ENCODE results near the gene RADIL.

RADIL gene

DNA sequence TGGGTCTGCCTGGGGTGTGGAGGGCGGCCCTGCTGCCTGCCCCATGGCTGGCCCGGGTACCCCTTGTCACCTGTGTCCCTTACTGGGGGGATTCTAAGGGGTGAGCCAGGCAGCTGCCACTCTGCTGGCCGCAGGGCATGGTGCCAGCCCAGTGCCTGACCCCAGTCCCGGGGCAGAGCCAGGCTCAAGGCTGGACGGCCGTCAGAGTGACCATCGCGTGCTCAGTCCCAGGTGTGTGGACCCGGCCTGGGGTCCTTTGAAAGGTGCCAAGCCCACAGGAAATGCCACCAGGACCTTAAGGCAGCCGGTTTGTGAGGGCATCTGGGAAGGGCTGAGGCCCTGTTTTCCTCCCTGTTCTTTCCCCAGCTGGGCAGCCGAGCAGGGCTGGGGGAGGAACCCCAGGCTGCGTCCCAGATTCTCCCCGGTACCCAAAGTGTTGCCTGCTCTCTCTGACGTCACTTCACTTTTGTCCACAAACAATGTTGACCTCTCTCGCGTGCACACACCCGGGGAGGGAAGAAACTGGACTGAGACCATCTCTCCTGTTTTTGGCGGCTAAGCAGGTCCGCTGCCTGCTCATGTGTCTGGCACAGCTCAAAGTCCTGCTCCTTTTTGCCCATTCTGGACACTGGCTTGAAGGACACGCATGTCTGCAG lies 59.3 kb downstream of the RADIL start:
- TF ChIP-seq REST (IDR thresholded peaks at IDR 0.05; ENCODE audit: insufficient read depth in 1 of 2, low read depth in 2 of 2, low read length in 2 of 2) (no peak), TAF1 (IDR thresholded peaks at IDR 0.05; ENCODE audit: borderline replicate concordance, insufficient read depth, low read length) (no peak), FOXP2 (optimal IDR thresholded peaks at IDR 0.05; ENCODE audit: borderline replicate concordance, extremely low read depth, extremely low read length, insufficient read depth) (no peak), POLR2AphosphoS5 (IDR thresholded peaks at IDR 0.05; ENCODE audit: low read depth, low read length) (no peak), SIN3A (IDR thresholded peaks at IDR 0.05; ENCODE audit: borderline replicate concordance, insufficient read depth, low read length) (no peak)

- TF ChIP-seq REST (IDR thresholded peaks at IDR 0.05; ENCODE audit: insufficient read depth in 1 of 2, low read depth in 2 of 2, low read length in 2 of 2) (no peak), FOXP2 (optimal IDR thresholded peaks at IDR 0.05; ENCODE audit: borderline replicate concordance, extremely low read depth, extremely low read length, insufficient read depth) (no peak), POLR2AphosphoS5 (IDR thresholded peaks at IDR 0.05; ENCODE audit: low read depth, low read length) (no peak)
Observed at GRCh38 chr7:4823441-4824119, 59.9 kb downstream of the RADIL start.

DNA sequence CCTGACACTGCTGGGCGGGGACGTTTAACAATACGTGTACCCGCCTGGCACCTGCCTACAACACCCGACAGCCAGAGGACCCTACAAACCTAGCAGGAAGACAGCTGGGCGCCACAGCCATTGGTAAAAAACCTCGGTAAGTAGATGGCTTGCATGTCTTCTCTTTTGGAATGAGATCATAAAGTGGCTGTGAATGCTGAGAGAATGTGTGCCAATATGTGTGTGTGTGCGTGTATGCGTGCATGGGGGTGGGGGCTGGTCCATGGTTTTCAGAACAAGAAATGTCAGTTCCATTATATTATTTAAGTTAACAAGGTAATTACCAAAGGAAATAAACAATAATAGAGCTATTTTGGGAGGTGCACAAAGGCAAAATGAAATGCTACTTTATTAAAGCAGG lies 60.8 kb downstream of the RADIL start:
- TF ChIP-seq POLR2AphosphoS5 (IDR thresholded peaks at IDR 0.05; ENCODE audit: low read depth, low read length) (no peak), TAF1 (IDR thresholded peaks at IDR 0.05; ENCODE audit: borderline replicate concordance, insufficient read depth, low read length) (no peak), SIN3A (IDR thresholded peaks at IDR 0.05; ENCODE audit: borderline replicate concordance, insufficient read depth, low read length) (no peak), FOXP2 (optimal IDR thresholded peaks at IDR 0.05; ENCODE audit: borderline replicate concordance, extremely low read depth, extremely low read length, insufficient read depth) (no peak), REST (IDR thresholded peaks at IDR 0.05; ENCODE audit: insufficient read depth in 1 of 2, low read depth in 2 of 2, low read length in 2 of 2) (no peak)

- TF ChIP-seq FOXP2 (optimal IDR thresholded peaks at IDR 0.05; ENCODE audit: borderline replicate concordance, extremely low read depth, extremely low read length, insufficient read depth): no peak
- no peak for TF ChIP-seq SIN3A (IDR thresholded peaks at IDR 0.05; ENCODE audit: borderline replicate concordance, insufficient read depth, low read length)
- TF ChIP-seq POLR2AphosphoS5 (IDR thresholded peaks at IDR 0.05; ENCODE audit: low read depth, low read length): no peak
- TF ChIP-seq REST (IDR thresholded peaks at IDR 0.05; ENCODE audit: insufficient read depth in 1 of 2, low read depth in 2 of 2, low read length in 2 of 2): no peak
- TF ChIP-seq TAF1 (IDR thresholded peaks at IDR 0.05; ENCODE audit: borderline replicate concordance, insufficient read depth, low read length): no peak
Observed at GRCh38 chr7:4820967-4821471, 62.5 kb downstream of the RADIL start.
